H9 (cell line): ENCODE measurements around the gene ALDH1A1. TPM values are rescaled to one million over a fixed set of nuclear protein-coding genes. Genes with fewer than 3 reads are reported as not detected.

Source experiments
- DNase-seq: peaks from one replicate; pipeline ENCODE4 v3.0.0-alpha.2; 2017
- H2AFZ ChIP-seq: one replicate; pipeline ENCODE4 v1.6.1; 2013; ENCODE audit warnings: mild to moderate bottlenecking, low read length, control low read depth, moderate library complexity
- H2AK5ac ChIP-seq: 2 replicates; pipeline ENCODE4 v1.6.1; 2013; ENCODE audit warnings: low read length, control low read depth, mixed read lengths; ENCODE audit not compliant: insufficient read length
- H2BK120ac ChIP-seq: one replicate; pipeline ENCODE4 v1.6.1; 2013; ENCODE audit warnings: low read depth, mild to moderate bottlenecking, low read length, control low read depth, inconsistent platforms; ENCODE audit not compliant: poor library complexity, severe bottlenecking
- H2BK12ac ChIP-seq: 2 replicates; pipeline ENCODE4 v1.6.1; 2013; ENCODE audit warnings: low read length, control low read depth, mixed read lengths, low read depth; ENCODE audit not compliant: insufficient read length
- H2BK15ac ChIP-seq: 2 replicates; pipeline ENCODE4 v1.6.1; 2013; ENCODE audit warnings: low read depth, low read length, control low read depth
- H2BK20ac ChIP-seq: one replicate; pipeline ENCODE4 v1.6.1; 2013; ENCODE audit warnings: low read depth, mild to moderate bottlenecking, low read length, control low read depth, inconsistent platforms; ENCODE audit not compliant: poor library complexity, severe bottlenecking
- H2BK5ac ChIP-seq: 2 replicates; pipeline ENCODE4 v1.6.1; 2013; ENCODE audit warnings: low read length, control low read depth, mixed read lengths; ENCODE audit not compliant: insufficient read length
- H3K14ac ChIP-seq: 2 replicates; pipeline ENCODE4 v1.6.1; 2013; ENCODE audit warnings: low read length, control low read depth; ENCODE audit not compliant: insufficient read depth
- H3K18ac ChIP-seq: 2 replicates; pipeline ENCODE4 v1.6.1; 2013; ENCODE audit warnings: low read depth, mild to moderate bottlenecking, mixed read lengths, low read length, control low read depth; ENCODE audit not compliant: insufficient read length
- H3K23ac ChIP-seq: 2 replicates; pipeline ENCODE4 v1.6.1; 2013; ENCODE audit warnings: low read length, control low read depth, mixed read lengths, low read depth; ENCODE audit not compliant: insufficient read length
- H3K23me2 ChIP-seq: 2 replicates; pipeline ENCODE4 v1.6.1; 2013; ENCODE audit warnings: low read depth, mild to moderate bottlenecking, mixed read lengths, low read length, control low read depth; ENCODE audit not compliant: insufficient read length, poor library complexity, severe bottlenecking
- H3K27ac ChIP-seq: 2 replicates; pipeline ENCODE4 v1.5.1; 2013; ENCODE audit warnings: low read length, control low read depth, mixed read lengths, low read depth; ENCODE audit not compliant: insufficient read length
- H3K27me3 ChIP-seq: 2 replicates; pipeline ENCODE4 v1.6.1; 2013; ENCODE audit warnings: low read length, control low read depth, inconsistent platforms; ENCODE audit not compliant: insufficient read depth
- H3K4ac ChIP-seq: 2 replicates; pipeline ENCODE4 v1.6.1; 2013; ENCODE audit warnings: low read depth, mild to moderate bottlenecking, control low read depth, inconsistent platforms, low read length, moderate library complexity
- H3K4me1 ChIP-seq: 2 replicates; pipeline ENCODE4 v1.6.1; 2013; ENCODE audit warnings: low read length, control low read depth, inconsistent platforms; ENCODE audit not compliant: insufficient read depth
- H3K4me2 ChIP-seq: 2 replicates; pipeline ENCODE4 v1.6.1; 2013; ENCODE audit warnings: low read length, control low read depth, mixed read lengths; ENCODE audit not compliant: insufficient read length, insufficient read depth
- H3K56ac ChIP-seq: 2 replicates; pipeline ENCODE4 v1.6.1; 2013; ENCODE audit warnings: low read depth, mild to moderate bottlenecking, mixed read lengths, low read length, control low read depth; ENCODE audit not compliant: insufficient read length
- H3K79me1 ChIP-seq: 2 replicates; pipeline ENCODE4 v1.6.1; 2013; ENCODE audit warnings: low read depth, mild to moderate bottlenecking, moderate library complexity, low read length, control low read depth, inconsistent platforms; ENCODE audit not compliant: insufficient read depth, poor library complexity, severe bottlenecking
- H3K79me2 ChIP-seq: 2 replicates; pipeline ENCODE4 v1.6.1; 2013; ENCODE audit warnings: low read length, control low read depth, inconsistent platforms; ENCODE audit not compliant: insufficient read depth
- H3K9ac ChIP-seq: 2 replicates; pipeline ENCODE4 v1.6.1; 2013; ENCODE audit warnings: low read length, control low read depth, mixed read lengths; ENCODE audit not compliant: insufficient read length; ENCODE audit errors: extremely low read depth
- H3K9me3 ChIP-seq: one replicate; pipeline ENCODE4 v1.6.1; 2013; ENCODE audit warnings: low read depth, low read length, inconsistent platforms; ENCODE audit not compliant: control insufficient read depth
- H3T11ph ChIP-seq: one replicate; pipeline ENCODE4 v1.6.1; 2013; ENCODE audit warnings: mild to moderate bottlenecking, low read length, control low read depth, inconsistent platforms
- H4K20me1 ChIP-seq: one replicate; pipeline ENCODE4 v1.6.1; 2013; ENCODE audit not compliant: control insufficient read depth, insufficient read length, insufficient read depth
- H4K5ac ChIP-seq: 2 replicates; pipeline ENCODE4 v1.6.1; 2013; ENCODE audit warnings: low read depth, mild to moderate bottlenecking, mixed read lengths, low read length, control low read depth; ENCODE audit not compliant: insufficient read length
- H4K8ac ChIP-seq: replicated peaks from 2 replicates; pipeline ENCODE4 v1.6.1; 2013; ENCODE audit warnings: low read length, control low read depth, mixed read lengths, low read depth; ENCODE audit not compliant: insufficient read length
- H4K91ac ChIP-seq: 2 replicates; pipeline ENCODE4 v1.6.1; 2013; ENCODE audit warnings: low read depth, mild to moderate bottlenecking, moderate library complexity, mixed read lengths, low read length, control low read depth; ENCODE audit not compliant: insufficient read length
- H3K27ac Mint-ChIP-seq, 3 experiments: 2 replicates in 2 of 3; 3 replicates in 1 of 3; pipeline ENCODE4 v1.8.0; 2020 to 2021; ENCODE audit warnings: mixed read lengths in 3 of 3, mild to moderate bottlenecking in 1 of 3, moderate library complexity in 1 of 3
- H3K27me3 Mint-ChIP-seq: 2 replicates; pipeline ENCODE4 v1.8.0; 2021; ENCODE audit warnings: low read depth, mild to moderate bottlenecking, moderate library complexity, mixed read lengths
- H3K36me3 Mint-ChIP-seq, 3 experiments: 2 replicates in 2 of 3; 3 replicates in 1 of 3; pipeline ENCODE4 v1.8.0; 2020 to 2021; ENCODE audit warnings: low read depth in 3 of 3, mixed read lengths in 3 of 3; ENCODE audit not compliant: insufficient read depth in 1 of 3
- H3K4me1 Mint-ChIP-seq, 2 experiments: 2 replicates each; pipeline ENCODE4 v1.8.0; 2020; ENCODE audit warnings: mixed read lengths in 2 of 2
- H3K4me3 Mint-ChIP-seq, 2 experiments: 2 replicates in 1 of 2; 3 replicates in 1 of 2; pipeline ENCODE4 v1.8.0; 2020 to 2021; ENCODE audit warnings: mild to moderate bottlenecking in 2 of 2, mixed read lengths in 2 of 2, moderate library complexity in 1 of 2
- H3K9me3 Mint-ChIP-seq, 2 experiments: 2 replicates in 1 of 2; 3 replicates in 1 of 2; pipeline ENCODE4 v1.8.0; 2020; ENCODE audit warnings: mild to moderate bottlenecking in 2 of 2, mixed read lengths in 2 of 2, moderate library complexity in 1 of 2
- WGBS: extraction: QIAGEN DNeasy Blood & Tissue Kit; methylation state at CpG from one replicate; pipeline ENCODE4 v1.1.7; 2013; ENCODE audit warnings: missing lambda C conversion rate, low lambda C conversion rate, mixed read lengths; ENCODE audit not compliant: insufficient read length; ENCODE audit errors: extremely low coverage; 5-methylcytosine and 5-hydroxymethylcytosine counted together
- total RNA-seq: library from RNA; stranded (reverse); gene quantifications from 2 replicates; pipeline ENCODE4 v1.2.1, GENCODE V29; 2021
- TF ChIP-seq, protein P1 (sequence below): fragments of 200-600 bp; sonication (generic); conservative IDR thresholded peaks from 3 replicates; pipeline ENCODE4 v1.8.0; 2021; ENCODE audit warnings: antibody characterized with exemption, mild to moderate bottlenecking

ALDH1A1 gene
- total RNA-seq, 1 experiment from 2014 or later = 1.1 TPM

DNA sequence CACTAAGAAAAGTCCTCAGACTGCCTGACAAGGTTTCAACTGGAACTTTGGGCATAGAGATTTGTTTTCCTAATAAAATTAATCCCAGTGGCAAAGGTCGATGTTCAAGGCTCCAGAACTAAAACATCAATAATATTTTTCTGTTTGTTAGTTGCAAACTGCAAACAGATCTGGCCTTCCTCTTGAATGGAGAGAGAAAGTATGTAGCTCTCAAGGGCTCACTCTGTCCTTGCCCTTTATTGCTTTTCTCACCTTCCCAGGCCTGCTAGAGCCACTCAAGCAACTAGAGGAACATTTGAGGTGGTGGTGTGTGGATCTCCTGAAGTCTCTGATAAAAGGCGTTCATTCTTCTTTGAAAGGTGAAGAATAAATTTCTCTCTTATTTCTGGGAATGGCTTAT is 16.6 kb downstream of the ALDH1A1 start:
- Histone ChIP-seq H3K79me2 (no peaks in the 10 kb centered on the region), H3K79me1 (no peaks in the 10 kb centered on the region), H4K5ac (no peak overlapping the region), H2BK20ac (no peak overlapping the region), H2BK15ac (no peak overlapping the region), H2AK5ac (no peak overlapping the region), H3K23ac (no peak overlapping the region), H4K20me1 (no peaks in the 10 kb centered on the region), H3K4me2 (no peak overlapping the region), H3T11ph (no peak overlapping the region), H3K4me1 (no peaks in the 10 kb centered on the region), H2BK5ac (no peak overlapping the region), H2AFZ (no peak overlapping the region), H3K4ac (no peak overlapping the region), H3K56ac (no peak overlapping the region), H3K27ac (no peak overlapping the region), H2BK120ac (no peak overlapping the region), H3K14ac (no peak overlapping the region), H2BK12ac (no peak overlapping the region), H3K23me2 (no peaks in the 10 kb centered on the region), H4K8ac (no peak overlapping the region), H3K9me3 (no peaks in the 10 kb centered on the region), H3K9ac (no peak overlapping the region), H4K91ac (no peak overlapping the region), H3K18ac (no peak overlapping the region), H3K27me3 (no peaks in the 10 kb centered on the region)
- Mint-ChIP-seq H3K36me3 (no peaks in the 10 kb centered on the region), H3K27ac (no peak overlapping the region), H3K4me3 (no peak overlapping the region), H3K4me1 (no peaks in the 10 kb centered on the region; a peak in 1 of 4 replicates), H3K9me3 (no peaks in the 10 kb centered on the region), H3K27me3 (no peaks in the 10 kb centered on the region)
- TF ChIP-seq, protein P1, sequence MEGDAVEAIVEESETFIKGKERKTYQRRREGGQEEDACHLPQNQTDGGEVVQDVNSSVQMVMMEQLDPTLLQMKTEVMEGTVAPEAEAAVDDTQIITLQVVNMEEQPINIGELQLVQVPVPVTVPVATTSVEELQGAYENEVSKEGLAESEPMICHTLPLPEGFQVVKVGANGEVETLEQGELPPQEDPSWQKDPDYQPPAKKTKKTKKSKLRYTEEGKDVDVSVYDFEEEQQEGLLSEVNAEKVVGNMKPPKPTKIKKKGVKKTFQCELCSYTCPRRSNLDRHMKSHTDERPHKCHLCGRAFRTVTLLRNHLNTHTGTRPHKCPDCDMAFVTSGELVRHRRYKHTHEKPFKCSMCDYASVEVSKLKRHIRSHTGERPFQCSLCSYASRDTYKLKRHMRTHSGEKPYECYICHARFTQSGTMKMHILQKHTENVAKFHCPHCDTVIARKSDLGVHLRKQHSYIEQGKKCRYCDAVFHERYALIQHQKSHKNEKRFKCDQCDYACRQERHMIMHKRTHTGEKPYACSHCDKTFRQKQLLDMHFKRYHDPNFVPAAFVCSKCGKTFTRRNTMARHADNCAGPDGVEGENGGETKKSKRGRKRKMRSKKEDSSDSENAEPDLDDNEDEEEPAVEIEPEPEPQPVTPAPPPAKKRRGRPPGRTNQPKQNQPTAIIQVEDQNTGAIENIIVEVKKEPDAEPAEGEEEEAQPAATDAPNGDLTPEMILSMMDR = no peak
- WGBS = no CpG with 5 or more reads among the region's 2 CpGs
- no peak for DNase-seq
